ENCODE measurements around the gene SLC26A3.

SLC26A3 gene

GRCh38 chr7:107833684-107834106 is 30.7 kb upstream of the SLC26A3 start:
- no peaks in the 10 kb centered on the region for H3K27me3 ChIP-seq (ENCODE audit: low read length)
- H4K20me1 ChIP-seq (ENCODE audit: low read depth, low read length), result no peaks in the 10 kb centered on the region
- H3K9ac ChIP-seq (ENCODE audit: low read length), result no peak overlapping the region
- no peaks in the 10 kb centered on the region for H3F3A ChIP-seq (ENCODE audit: insufficient read depth)
- no peaks in the 10 kb centered on the region for H3K9me3 ChIP-seq (ENCODE audit: insufficient read depth, low read length)
- H3K27ac ChIP-seq (ENCODE audit: low read depth, low read length), result no peak overlapping the region
- H3K79me2 ChIP-seq (ENCODE audit: insufficient read depth, low read length), result no peaks in the 10 kb centered on the region
- H3K4me2 ChIP-seq (ENCODE audit: low read depth, low read length, poor library complexity, severe bottlenecking), result no peak overlapping the region
- no peak overlapping the region for H3K4me3 ChIP-seq (ENCODE audit: insufficient read depth, low read length, poor library complexity, severe bottlenecking)
- no peak for TF ChIP-seq EZH2phosphoT487 (conservative IDR thresholded peaks at IDR 0.05; ENCODE audit: low read length)
- TF ChIP-seq CTCF (IDR thresholded peaks at IDR 0.05; ENCODE audit: insufficient read depth, low read length, poor library complexity, severe bottlenecking), result no peak
- H3K36me3 ChIP-seq (ENCODE audit: low read length), result no peaks in the 10 kb centered on the region
- no peaks in the 10 kb centered on the region for H3K9me2 ChIP-seq (replicated peaks; ENCODE audit: insufficient read depth, low read length)
- no peak overlapping the region for H2AFZ ChIP-seq (ENCODE audit: low read depth, low read length, severe bottlenecking)

- TF ChIP-seq CTCF (IDR thresholded peaks at IDR 0.05; ENCODE audit: insufficient read depth, low read length, poor library complexity, severe bottlenecking) (no peak), EZH2phosphoT487 (conservative IDR thresholded peaks at IDR 0.05; ENCODE audit: low read length) (no peak)
- Histone ChIP-seq H2AFZ (ENCODE audit: low read depth, low read length, severe bottlenecking) (no peak overlapping the region), H3K4me3 (ENCODE audit: insufficient read depth, low read length, poor library complexity, severe bottlenecking) (no peak overlapping the region), H3K9ac (ENCODE audit: low read length) (no peak overlapping the region), H3K9me3 (ENCODE audit: insufficient read depth, low read length) (no peaks in the 10 kb centered on the region), H3K9me2 (replicated peaks; ENCODE audit: insufficient read depth, low read length) (no peaks in the 10 kb centered on the region), H3F3A (ENCODE audit: insufficient read depth) (no peaks in the 10 kb centered on the region), H3K27ac (ENCODE audit: low read depth, low read length) (no peak overlapping the region), H4K20me1 (ENCODE audit: low read depth, low read length) (no peaks in the 10 kb centered on the region), H3K79me2 (ENCODE audit: insufficient read depth, low read length) (no peaks in the 10 kb centered on the region), H3K4me2 (ENCODE audit: low read depth, low read length, poor library complexity, severe bottlenecking) (no peak overlapping the region), H3K36me3 (ENCODE audit: low read length) (no peaks in the 10 kb centered on the region), H3K27me3 (ENCODE audit: low read length) (no peaks in the 10 kb centered on the region)
These were observed 27.4 kb upstream of the SLC26A3 start for GRCh38 chr7:107830420-107830819.

- H3K9me3 ChIP-seq (ENCODE audit: insufficient read depth, low read length), result no peaks in the 10 kb centered on the region
These were observed 25.5 kb upstream of the SLC26A3 start for GRCh38 chr7:107828540-107828939.

More at GRCh38 chr7:107828540-107828939, 25.5 kb upstream of the SLC26A3 start:
- no peaks in the 10 kb centered on the region for H3K27me3 ChIP-seq (ENCODE audit: low read length)
- no peak overlapping the region for H2AFZ ChIP-seq (ENCODE audit: low read depth, low read length, severe bottlenecking)
- H3F3A ChIP-seq (ENCODE audit: insufficient read depth), result no peaks in the 10 kb centered on the region
- H3K4me2 ChIP-seq (ENCODE audit: low read depth, low read length, poor library complexity, severe bottlenecking), result no peak overlapping the region
- no peaks in the 10 kb centered on the region for H3K79me2 ChIP-seq (ENCODE audit: insufficient read depth, low read length)
- H3K4me3 ChIP-seq (ENCODE audit: insufficient read depth, low read length, poor library complexity, severe bottlenecking), result no peak overlapping the region
- H3K9me2 ChIP-seq (replicated peaks; ENCODE audit: insufficient read depth, low read length), result no peaks in the 10 kb centered on the region
- no peak overlapping the region for H3K27ac ChIP-seq (ENCODE audit: low read depth, low read length)
- H3K36me3 ChIP-seq (ENCODE audit: low read length), result no peaks in the 10 kb centered on the region
- TF ChIP-seq CTCF (IDR thresholded peaks at IDR 0.05; ENCODE audit: insufficient read depth, low read length, poor library complexity, severe bottlenecking) (no peak), EZH2phosphoT487 (conservative IDR thresholded peaks at IDR 0.05; ENCODE audit: low read length) (no peak)
- no peaks in the 10 kb centered on the region for H4K20me1 ChIP-seq (ENCODE audit: low read depth, low read length)
- H3K9ac ChIP-seq (ENCODE audit: low read length), result no peak overlapping the region
